KG1 (cell line): ENCODE results near the gene GOSR2.
"Not testable (repeated sequence)": the region's sequence is repeated elsewhere in the genome, so short reads cannot be mapped to it uniquely, and the experiment has no call there.

Source experiments
- DNase-seq: peaks from one replicate; lab custom pipeline; 2025; lab: John Stamatoyannopoulos, UW

GOSR2 gene

DNA sequence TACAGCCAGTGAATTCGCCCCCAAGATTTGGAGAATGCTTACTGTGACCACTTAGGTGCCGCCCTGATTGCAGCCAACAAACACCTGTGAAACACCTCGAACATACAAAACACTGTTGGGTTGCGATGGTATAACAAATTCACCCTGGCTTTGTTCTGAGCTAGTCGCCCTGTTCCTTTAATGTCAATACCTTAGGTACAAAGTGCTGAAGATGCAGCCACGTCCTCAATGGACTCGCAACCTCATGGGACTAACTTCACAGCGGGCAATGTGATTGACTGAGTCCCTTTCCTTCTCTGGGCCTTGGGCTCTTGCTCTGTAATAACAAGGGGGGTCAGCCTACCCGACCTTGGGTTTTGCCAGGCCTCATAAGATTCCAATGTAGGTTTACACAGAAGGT, 28.9 kb upstream of the GOSR2 start:
- DNase-seq, result no peak

GRCh38 chr17:46894476-46895151, 28.3 kb upstream of the GOSR2 start:
- DNase-seq, result no peak

DNA sequence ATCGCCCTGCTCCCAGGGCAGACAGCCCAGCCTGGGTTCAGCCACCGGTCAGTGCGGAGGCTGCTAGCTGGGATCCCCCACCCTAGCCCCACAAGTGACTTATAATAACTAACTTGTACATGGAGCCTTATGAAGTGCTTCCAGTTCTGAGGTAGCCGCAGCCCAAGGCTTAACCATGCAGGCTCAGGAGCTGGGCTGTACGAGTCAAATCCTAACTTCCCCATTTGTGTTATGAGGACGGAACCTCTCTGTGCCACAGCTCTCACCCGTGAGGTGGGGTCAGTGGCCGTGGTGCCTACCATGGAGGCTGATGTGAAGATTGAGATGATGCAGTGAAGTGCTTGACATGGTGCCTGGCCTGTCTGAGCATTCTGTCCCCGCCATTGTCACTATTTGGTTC, 27.8 kb upstream of the GOSR2 start:
- no peak for DNase-seq

- no peak for DNase-seq
Observed at GRCh38 chr17:46896991-46897390, 26.0 kb upstream of the GOSR2 start.

DNA sequence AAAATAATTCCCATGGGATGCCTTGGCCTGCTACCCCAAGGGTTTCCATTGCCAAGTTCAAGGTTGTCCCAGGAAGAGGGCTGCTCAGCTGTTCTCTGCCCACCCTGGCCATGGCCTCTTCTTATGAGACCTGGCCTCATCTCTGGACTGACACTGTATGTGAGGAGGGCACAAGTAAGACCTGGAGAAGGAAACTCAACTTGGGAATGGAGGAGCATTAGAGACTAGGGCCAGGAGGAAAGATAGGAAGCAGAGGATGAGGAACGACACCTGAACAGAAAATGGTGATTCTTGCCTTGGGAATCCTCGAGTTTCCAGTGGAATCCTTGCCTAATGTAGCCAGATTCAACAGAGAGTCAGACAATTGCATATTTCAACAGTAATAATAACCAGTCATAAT, 24.6 kb upstream of the GOSR2 start:
- DNase-seq, result no peak

GRCh38 chr17:46898860-46899259, 24.1 kb upstream of the GOSR2 start:
- DNase-seq, result no peak

- DNase-seq, result no peak
Observed at GRCh38 chr17:46901291-46901690, 21.7 kb upstream of the GOSR2 start.

GRCh38 chr17:46903762-46904672, 18.9 kb upstream of the GOSR2 start:
- DNase-seq, result no peak

DNA sequence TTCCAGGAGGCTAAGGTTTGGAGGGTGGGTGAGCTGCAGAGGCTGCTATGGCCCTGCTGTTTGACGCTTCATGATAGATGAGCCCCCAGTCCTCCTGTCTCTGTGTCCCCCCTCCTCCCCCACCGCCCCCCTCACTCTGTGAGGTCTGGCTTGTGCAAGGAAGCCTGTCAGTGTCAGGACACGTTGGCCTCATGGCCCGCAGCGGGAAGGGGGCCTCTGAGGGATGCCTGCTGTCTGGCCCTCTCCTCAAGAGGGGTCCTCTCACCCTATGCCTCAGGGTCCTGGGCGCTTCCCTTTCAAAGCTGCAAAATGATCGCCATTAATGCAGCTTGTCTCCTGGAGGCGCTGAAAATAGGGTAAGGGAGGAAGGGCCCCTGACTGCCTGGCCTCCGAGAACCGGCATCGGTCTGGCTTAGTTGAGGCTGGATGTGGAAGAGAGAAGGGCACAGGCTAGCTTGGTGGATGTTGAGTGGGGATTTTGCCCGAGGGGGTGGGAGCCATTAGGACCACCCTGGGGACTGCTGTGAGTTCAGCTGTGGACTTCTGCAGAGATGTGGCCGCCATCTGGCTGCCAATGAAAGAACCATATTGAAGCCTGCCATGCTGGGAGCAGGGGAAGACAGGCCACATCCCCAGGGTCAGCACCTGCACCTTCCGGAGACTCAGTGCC, 14.8 kb upstream of the GOSR2 start:
- no peak for DNase-seq

- DNase-seq, result no peak
Observed at GRCh38 chr17:46910179-46910927, 12.6 kb upstream of the GOSR2 start.

GRCh38 chr17:46911311-46911710, 11.6 kb upstream of the GOSR2 start:
- DNase-seq, result no peak

GRCh38 chr17:46915596-46915995, 7.4 kb upstream of the GOSR2 start:
- DNase-seq, result no peak

GRCh38 chr17:46916211-46916610, 6.7 kb upstream of the GOSR2 start:
- no peak for DNase-seq

GRCh38 chr17:46916623-46917022, 6.3 kb upstream of the GOSR2 start:
- DNase-seq, result no peak

- DNase-seq, result no peak
Observed at GRCh38 chr17:46917041-46917440, 5.9 kb upstream of the GOSR2 start.

DNA sequence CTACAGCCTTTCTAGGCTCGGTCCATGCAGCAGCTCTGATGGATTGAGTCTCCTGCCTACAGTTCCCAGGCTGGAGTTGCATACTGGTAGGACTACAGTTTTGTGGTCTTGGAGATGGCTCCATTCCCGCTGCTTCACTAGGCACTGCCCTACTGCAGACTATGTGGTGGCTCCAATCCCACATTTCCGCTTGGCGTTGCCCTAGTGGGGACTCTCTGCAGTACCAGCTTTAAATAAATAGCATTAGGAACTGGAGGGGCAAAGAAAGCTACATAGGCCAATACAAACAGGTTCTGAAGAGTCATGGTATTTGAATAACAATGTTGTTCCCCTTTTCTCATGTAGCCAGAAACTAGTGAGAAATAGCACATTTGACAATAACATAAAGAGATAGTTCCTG, 5.4 kb upstream of the GOSR2 start:
- no peak for DNase-seq

DNA sequence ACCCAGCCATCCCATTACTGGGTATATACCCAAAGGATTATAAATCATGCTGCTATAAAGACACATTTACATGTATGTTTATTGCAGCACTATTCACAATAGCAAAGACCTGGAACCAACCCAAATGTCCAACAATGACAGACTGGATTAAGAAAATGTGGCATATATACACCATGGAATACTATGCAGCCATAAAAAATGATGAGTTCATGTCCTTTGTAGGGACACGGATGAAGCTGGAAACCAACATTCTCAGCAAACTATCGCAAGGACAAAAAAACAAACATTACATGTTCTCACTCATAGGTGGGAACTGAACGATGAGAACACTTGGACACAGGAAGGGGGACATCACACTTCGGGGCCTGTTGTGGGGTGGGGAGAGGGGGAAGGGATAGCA, 998 bp upstream of the GOSR2 start:
- not testable (repeated sequence) for DNase-seq

GRCh38 chr17:46922487-46922803, 515 bp upstream of the GOSR2 start:
- DNase-seq, result no peak

- no peak for DNase-seq
Observed at GRCh38 chr17:46925185-46925868, 2.4 kb downstream of the GOSR2 start.

DNA sequence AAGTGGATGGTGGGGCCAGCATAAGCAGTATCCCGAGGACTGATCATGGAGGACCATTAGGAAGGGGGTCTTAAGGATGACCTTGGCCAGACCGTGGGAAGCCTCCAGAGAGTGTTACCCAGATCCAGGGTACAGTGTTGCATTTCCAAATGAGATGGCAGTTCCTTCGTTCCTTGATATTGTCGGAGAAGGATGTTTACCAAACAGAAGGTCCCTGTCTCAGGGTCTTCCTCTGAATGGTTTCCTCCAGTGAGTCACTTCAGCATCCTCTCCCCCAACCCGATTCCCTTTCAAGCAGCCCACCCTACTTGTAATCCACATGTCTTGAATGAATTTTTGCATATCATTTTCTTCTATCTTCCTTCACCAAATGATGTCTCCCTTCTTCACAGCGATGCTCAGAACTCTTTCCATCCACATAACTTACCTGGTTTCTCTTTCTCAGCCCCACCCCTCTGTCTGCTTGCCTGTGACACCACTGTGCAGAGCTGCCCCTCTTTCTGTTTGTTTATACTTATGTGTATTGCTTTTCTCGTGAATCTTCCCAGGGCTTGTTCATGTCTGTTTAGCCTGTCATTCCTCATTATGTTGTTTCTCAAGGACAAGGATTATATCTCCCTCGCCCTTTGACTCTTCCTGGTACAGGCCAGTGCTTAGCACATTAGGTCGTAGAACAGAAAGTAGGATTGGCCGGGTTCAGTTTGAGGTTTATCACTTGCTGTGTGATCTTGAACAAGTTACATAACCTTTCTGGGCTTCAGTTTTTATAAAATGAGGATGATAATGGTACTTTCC, 5.7 kb downstream of the GOSR2 start:
- DNase-seq, result no peak

- DNase-seq, result no peak
Observed at GRCh38 chr17:46929413-46929812, 6.5 kb downstream of the GOSR2 start.
